Omental fat pad (tissue), 4 donors: Measurements from ENCODE around the gene SLC12A3. TPM values are rescaled to one million over a fixed set of nuclear protein-coding genes. Genes with fewer than 3 reads are reported as not detected.
"Not testable (repeated sequence)": the region's sequence is repeated elsewhere in the genome, so short reads cannot be mapped to it uniquely, and the experiment has no call there.

ENCODE experiments used
- ATAC-seq: fragments of 150-250 bp; one replicate; pipeline ENCODE4 v1.9.1; 2016; ENCODE audit warnings: mild to moderate bottlenecking, moderate library complexity; ENCODE audit not compliant: low FRiP score
- DNase-seq: peaks from one replicate; pipeline ENCODE4 v3.0.0-alpha.2; 2019; ENCODE audit warnings: low spot score
- total RNA-seq, 4 donors: library from RNA; depleted of rRNA; stranded (reverse); fragments of >200 nt; gene quantifications; one replicate each; pipeline ENCODE4 v1.1.0, GENCODE V29; 2016
- TF ChIP-seq, protein P1 (sequence below), 3 donors: fragments of 450-650 bp; IDR thresholded peaks; one replicate each; pipeline ENCODE4 v1.5.1; 2016 to 2017; ENCODE audit warnings: antibody characterized with exemption in 3 of 3, mild to moderate bottlenecking in 3 of 3, moderate library complexity in 2 of 3

The SLC12A3 gene
- total RNA-seq, 4 donors from 2014 or later = not detected

DNA sequence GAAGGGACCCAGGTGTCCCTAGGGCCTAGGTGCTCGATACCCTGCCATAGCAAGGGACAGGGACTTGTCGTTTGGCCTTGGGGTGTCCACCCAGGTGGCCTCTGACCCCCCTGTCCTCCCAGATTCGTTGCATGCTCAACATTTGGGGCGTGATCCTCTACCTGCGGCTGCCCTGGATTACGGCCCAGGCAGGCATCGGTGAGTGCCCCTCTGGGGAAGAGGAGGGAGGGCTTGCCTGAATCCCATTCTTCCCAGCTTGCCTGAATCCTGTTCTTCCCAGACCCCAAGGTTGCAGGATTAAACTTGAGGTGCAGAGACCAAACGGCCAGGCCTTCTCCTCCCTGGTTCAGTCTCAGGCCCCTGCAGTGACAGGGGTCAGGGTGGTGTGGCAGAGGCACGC is 3.2 kb downstream of the SLC12A3 start:
- TF ChIP-seq, protein P1, sequence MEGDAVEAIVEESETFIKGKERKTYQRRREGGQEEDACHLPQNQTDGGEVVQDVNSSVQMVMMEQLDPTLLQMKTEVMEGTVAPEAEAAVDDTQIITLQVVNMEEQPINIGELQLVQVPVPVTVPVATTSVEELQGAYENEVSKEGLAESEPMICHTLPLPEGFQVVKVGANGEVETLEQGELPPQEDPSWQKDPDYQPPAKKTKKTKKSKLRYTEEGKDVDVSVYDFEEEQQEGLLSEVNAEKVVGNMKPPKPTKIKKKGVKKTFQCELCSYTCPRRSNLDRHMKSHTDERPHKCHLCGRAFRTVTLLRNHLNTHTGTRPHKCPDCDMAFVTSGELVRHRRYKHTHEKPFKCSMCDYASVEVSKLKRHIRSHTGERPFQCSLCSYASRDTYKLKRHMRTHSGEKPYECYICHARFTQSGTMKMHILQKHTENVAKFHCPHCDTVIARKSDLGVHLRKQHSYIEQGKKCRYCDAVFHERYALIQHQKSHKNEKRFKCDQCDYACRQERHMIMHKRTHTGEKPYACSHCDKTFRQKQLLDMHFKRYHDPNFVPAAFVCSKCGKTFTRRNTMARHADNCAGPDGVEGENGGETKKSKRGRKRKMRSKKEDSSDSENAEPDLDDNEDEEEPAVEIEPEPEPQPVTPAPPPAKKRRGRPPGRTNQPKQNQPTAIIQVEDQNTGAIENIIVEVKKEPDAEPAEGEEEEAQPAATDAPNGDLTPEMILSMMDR (IDR thresholded peaks at IDR 0.05) = no peak
- ATAC-seq = no peak

DNA sequence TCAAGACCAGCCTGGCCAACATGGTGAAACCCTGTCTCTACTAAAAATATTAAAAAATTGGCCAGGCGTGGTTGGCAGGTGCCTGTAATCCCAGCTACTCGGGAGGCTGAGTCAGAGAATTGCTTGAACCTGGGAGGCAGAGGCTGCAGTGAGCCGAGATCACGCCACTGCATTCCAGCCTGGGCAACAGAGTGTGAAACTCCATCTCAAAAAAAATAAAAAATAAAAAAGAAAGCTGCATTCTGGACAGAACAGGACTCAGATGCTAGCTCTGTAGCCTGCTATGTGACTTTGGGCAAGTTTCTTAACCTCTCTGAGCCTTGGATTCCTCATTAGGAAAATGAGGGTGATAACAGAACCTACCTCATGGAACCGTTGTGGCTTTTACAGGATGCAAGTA is 3.8 kb downstream of the SLC12A3 start:
- not testable (repeated sequence) for ATAC-seq, DNase-seq

More for the DNA sequence above, 3.2 kb downstream of the SLC12A3 start:
- no peak for DNase-seq

DNA sequence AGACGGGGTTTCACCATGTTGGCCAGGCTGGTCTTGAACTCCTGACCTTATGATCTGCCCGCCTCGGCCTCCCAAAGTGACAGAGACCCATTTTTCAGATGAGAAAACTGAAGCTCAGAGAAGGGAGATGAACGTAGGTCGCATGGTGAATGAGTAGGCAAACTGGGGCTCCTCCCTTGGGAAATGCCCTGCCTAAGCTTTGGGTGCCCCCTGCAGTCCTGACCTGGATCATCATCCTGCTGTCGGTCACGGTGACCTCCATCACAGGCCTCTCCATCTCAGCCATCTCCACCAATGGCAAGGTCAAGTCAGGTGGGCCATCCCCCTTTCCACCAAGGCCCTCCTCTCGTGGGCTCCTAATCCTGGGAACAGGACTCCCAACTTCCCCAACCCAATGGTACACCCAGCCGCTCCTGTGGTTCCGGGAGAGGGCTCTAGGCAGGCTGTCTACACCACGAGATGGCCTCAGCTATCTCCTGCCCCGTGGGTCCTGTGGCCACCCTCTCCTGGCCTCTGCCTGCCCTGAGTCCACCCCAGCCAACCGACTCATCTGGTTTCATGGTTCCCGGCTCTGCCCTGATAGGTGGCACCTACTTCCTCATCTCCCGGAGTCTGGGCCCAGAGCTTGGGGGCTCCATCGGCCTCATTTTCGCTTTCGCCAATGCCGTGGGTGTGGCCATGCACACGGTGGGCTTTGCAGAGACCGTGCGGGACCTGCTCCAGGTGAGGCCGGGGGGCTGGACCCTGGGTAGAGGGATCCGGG is 4.7 kb downstream of the SLC12A3 start:
- TF ChIP-seq, protein P1 (IDR thresholded peaks at IDR 0.05) = no peak
- ATAC-seq = no peak
- DNase-seq = no peak

DNA sequence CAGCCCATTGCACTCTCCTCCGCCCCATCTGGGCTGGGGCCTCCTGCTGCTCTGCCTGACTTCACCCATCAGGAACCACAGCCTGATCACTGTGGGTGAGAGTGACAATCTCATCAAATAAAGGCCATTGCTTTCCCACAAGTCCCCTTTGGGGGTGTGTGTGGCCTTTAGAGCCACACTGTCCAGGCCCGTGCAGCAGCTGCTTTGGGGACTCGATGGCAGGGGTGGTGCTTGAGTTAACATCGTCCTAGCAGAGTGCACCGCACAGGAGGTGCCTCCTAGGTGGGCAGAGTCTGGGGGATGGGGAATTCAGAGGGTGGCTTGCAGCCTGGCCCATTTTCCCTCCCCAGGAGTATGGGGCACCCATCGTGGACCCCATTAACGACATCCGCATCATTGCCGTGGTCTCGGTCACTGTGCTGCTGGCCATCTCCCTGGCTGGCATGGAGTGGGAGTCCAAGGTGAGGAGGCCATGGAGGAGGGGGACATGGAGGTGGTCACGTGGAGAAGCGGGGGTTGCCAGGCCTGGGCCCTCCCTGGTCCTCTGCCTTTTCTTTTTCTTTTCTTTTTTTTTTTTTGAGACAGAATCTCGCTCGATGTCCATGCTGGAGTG is 5.4 kb downstream of the SLC12A3 start:
- ATAC-seq (no peak), DNase-seq (no peak)
- TF ChIP-seq, protein P1 (IDR thresholded peaks at IDR 0.05) = no peak

DNA sequence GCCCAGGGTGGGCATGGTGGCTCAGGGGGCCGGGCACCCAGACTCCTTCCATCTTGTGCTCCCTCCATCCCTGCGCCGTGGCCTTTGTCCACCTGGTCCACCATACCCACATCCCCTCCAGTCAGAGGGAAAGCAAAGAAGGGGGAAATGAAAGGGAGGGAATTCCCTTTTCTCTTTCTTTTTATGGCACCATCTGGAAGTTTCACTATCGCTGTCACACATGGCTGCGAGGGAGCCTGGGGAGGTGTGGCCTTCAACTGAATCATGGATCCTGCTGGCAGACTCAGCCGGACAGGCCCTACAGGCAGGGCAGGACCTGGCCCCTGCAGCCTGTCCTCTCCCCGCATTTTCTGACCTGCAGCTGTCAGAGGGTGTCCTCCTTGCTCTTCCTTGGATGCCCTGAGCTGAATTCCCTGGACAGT is 6.2 kb downstream of the SLC12A3 start:
- ATAC-seq (no peak), DNase-seq (no peak)
- TF ChIP-seq, protein P1 (IDR thresholded peaks at IDR 0.05) = no peak

DNA sequence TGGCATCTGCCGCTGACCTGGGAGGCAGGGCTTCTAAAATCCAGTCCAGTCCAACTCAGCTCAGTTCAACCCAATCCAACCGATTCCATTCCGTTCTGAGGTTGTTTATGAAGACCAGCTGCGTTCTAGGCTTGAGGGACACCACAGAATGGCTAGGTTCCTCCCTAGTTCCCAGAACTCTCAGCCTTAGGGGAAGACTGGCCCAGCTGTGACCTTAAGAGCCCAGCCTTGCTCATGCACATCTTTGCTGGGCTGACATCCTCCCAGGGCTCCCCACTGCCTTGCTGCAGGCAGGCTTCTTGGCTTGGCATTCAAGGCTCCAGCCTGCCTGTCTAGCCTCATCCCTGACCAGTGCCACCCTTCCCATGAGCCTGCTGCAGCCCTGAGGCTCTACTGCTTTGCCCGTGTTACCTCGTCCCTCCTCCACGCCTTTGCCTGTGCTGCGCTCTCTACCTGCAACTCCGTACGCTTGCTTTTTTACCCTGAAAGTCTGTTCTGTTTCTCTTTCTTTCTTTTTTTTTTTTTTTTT is 7.9 kb downstream of the SLC12A3 start:
- ATAC-seq = no peak
- DNase-seq = no peak
- TF ChIP-seq, protein P1 (IDR thresholded peaks at IDR 0.05) = no peak

DNA sequence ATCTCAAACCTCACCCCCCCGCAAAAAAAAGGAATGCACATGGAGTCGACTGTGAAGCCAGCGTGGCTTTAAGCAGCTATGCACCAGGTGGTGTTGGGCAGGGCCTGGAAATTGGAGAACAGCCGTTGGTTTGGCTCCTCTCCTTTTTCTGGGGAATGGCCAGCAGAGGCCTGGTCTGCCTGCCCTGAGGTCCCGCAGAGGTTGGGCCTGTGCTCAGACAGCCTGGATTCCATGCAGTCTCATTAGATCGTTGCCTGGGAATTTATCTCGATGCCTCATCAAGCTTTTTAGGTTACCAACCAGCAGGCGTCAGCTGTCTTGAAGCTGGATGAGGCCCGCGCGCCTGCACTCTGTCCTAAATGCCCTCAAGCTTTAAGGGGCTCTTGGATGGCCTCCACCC is 9.8 kb downstream of the SLC12A3 start:
- no peak for ATAC-seq

More for the DNA sequence above, 9.8 kb downstream of the SLC12A3 start:
- TF ChIP-seq, protein P1 (IDR thresholded peaks at IDR 0.05) = no peak
- no peak for DNase-seq
